GF-D8 (cell line): Measurements from ENCODE around the gene COLEC11.
"Not testable (repeated sequence)": the region's sequence is repeated elsewhere in the genome, so short reads cannot be mapped to it uniquely, and the experiment has no call there.

Experiments
- DNase-seq: peaks from one replicate; lab custom pipeline; 2025; lab: John Stamatoyannopoulos, UW

COLEC11 gene

GRCh38 chr2:3625186-3625585, 30.3 kb downstream of the COLEC11 start:
- DNase-seq: no peak

GRCh38 chr2:3626118-3626811, 31.4 kb downstream of the COLEC11 start:
- DNase-seq: no peak

GRCh38 chr2:3626812-3627499, 32.0 kb downstream of the COLEC11 start:
- no peak for DNase-seq

DNA sequence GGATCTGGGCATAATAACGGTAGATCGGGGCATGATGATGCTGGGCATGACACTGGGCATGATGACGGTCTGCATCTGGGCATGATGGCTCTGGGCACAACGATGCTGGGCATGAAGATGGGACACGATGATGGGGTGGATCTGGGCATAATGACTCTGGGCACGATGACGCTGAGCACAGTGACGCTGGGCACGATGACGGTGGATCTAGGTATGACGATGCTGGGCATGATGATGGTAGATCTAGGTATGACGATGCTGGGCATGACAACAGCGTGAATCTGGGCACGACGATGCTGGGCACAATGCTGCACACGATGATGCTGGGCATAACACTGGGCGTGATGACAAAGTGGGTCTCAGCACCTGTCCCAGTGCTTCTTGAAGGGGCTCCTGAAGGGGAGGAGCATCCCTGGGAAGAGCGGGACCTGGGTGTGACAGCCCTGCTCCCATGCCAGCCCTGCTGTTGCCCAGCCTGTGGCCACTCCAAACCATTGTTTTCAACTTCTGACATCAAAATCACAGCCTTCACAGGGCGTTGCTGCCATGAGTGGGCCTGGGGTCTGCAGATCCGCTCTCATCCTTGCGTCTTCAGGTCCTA, 32.7 kb downstream of the COLEC11 start:
- DNase-seq: no peak

DNA sequence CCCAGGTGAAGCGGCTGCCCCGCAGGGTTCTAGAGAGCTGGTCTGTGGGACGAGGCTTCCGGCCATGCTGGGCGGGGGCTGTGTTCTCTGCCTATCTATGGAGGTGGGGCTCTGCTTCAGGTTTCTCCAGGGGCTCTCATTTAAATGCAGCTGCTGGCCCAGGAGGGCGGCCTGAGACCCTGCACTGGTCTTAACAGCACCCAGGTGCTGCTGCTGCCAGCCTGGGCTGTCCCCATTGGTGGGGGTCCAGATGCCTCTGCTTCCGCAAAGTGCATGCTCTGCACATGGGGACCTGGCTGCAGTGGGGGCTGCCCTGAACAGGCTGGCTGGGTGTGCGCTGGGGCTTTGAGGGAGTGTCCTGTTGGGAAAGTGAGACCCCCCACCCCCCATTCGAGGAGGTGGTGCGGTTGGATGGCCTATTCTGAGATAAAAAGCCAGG, 33.3 kb downstream of the COLEC11 start:
- DNase-seq: no peak

DNA sequence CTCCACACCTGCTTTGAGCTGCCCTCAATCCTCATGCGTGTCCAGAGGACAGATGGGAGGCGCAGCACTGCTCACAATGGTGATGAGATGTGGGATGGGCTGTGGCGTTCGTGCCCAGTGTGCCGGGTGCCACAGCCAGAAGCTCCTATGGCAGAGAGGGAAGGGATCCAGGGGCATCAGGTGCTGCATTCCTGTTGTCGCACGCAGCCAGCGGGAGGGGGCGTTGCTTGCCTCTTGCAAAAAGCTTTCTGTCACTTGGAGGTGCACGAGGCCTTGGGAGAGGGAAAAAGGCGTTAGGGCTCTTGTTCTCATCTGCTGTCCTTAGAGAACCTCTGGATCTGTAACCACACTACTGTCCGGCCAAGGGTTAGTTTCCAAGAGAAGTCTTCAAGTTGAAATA, 33.9 kb downstream of the COLEC11 start:
- DNase-seq: no peak

GRCh38 chr2:3630631-3631030, 35.7 kb downstream of the COLEC11 start:
- no peak for DNase-seq

GRCh38 chr2:3631161-3631850, 36.4 kb downstream of the COLEC11 start:
- no peak for DNase-seq

DNA sequence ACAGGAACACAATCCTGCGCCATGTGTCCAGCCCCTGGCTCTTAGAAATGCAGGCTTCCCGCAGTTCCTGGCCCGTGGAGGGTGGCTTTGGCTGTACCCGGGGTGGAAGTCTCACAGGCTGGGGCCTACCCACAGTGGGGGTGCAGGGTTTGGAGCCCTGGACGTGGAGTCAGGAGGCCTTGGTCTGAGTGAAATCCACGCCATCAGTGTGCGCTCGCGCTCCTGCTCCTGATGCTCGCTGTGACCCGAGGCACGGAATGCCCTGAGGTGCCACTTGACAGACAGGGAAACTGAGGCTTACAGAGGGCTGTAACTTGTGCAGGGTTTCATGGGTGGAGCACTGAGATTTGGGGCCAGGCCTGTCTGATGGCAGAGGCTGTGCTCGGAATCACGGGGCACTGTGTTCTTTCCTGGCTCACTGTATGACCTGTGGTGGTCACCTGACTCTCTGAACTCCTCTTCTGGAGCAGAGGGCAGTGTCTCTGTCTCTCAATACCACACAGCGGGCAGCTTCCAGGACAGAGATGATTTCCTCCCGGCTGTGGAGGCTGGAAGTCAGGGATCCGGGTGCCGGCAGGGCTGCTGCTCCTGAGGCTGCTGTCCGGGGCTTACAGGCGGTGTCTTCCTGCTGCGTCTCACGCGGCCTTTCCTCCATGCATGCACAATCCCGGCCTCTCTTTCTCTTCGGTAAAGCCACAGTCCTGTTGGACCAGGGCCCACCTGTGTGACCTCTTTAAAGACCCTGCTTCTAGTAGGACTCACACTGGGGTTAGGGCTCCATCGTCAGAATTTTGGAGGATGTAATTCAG, 37.1 kb downstream of the COLEC11 start:
- DNase-seq: no peak

- DNase-seq: no peak
Observed at GRCh38 chr2:3633089-3633981, 38.4 kb downstream of the COLEC11 start.

DNA sequence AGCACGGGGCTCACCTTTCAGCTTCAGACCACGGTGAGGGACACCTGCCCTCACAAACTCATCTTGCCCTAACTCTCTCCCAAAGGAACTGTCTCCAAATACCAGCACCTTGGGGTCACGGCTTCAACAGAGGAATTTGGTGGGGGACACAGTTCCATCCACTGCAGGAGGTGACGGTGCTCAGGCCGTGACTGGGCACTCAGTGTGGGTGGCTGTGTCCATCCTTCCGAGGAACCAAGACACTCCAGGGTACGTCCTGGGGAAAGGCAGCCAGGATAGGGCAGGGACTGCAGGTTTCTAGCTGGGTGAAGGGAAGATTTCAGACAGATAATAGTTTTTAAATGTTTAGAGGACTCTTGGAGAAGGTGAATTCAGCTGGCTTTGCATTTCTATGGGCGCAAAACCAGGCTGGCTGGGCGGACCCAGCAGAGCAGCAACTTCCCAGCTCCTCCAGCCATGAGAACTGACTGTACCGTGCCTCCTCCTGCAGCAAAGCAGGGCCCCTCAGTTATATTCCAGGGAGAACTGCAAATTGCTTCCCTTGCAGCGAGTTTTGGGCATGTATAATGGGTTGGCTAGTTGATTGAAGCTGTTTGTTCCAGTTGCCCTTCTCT, 39.2 kb downstream of the COLEC11 start:
- no peak for DNase-seq

DNA sequence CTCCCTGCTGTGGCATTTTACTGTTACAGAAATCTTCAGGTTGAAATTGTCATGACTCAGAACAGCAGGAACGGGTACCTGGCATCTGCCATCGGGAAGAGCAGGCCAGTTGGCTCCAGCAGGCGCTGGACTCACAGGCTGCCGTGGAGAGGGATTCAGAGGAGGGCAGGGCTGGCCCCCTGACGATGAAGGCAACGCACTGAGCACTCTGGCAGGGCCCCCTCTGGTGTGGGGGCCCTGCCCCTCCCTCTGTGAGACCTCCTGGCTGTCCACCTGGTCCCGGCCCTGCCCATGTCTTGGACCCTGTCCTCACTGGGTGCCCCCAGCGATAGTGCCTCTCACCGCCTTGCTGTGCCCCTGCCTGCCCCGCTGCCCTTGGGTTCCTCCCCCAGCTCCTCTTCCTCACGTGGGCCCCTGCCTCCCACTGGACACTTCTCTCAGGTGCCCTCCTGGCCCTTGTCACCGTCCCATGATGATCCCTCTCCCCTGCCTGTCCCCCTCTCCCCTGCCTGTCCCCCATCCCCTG, 39.7 kb downstream of the COLEC11 start:
- DNase-seq: no peak

GRCh38 chr2:3635171-3635974, 40.5 kb downstream of the COLEC11 start:
- DNase-seq: no peak

DNA sequence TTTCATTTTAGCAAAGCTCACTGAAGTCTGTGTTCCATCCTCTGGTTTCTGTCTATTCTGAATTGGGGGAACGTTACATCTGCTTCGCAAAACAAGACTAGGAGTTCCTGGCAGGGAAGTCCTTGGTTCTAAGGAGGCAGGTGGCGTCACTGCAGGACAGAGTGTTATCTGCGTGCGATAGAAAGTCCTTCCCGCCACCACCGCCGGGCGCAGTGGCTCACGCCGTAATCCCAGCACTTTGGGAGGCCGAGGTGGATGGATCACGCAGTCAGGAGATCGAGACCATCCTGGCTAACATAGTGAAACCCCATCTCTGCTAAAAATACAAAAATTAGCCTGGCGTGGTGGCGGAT, 41.0 kb downstream of the COLEC11 start:
- not testable (repeated sequence) for DNase-seq

DNA sequence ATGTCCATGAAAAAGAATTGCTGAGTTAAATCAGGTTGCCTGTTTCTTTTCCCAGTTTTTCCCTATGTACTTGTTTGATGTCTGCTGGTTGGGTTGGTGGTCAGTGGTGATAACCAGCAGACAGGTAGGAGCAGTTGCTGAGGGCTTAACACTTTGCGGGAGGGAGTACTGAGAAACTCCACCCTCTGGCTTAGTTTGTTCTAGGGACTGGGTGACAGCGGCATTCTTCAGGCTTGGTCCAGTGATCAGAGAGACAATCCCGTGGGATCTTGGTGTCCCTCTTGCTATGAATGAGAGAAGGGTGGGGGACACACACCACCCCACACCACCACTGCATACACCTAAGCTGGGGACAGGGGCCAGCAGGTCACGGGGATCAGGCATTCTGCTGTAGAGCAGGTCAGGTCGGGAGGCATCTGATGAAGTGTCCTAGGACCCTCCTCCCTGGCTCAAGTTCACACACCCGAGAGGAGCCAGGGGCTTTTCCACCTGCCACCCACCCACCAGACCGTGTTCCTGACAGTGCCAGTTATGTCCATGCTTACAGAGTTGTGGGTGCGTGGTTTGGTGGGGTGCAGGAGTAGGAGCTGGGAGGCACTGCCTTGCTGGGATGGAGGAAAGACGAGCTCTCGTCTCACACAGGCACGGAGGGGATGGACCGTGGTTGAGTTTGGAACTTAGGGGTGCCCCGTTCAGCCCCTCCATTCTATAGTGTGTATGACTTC, 41.8 kb downstream of the COLEC11 start:
- no peak for DNase-seq

GRCh38 chr2:3637311-3637675, 42.4 kb downstream of the COLEC11 start:
- no peak for DNase-seq

DNA sequence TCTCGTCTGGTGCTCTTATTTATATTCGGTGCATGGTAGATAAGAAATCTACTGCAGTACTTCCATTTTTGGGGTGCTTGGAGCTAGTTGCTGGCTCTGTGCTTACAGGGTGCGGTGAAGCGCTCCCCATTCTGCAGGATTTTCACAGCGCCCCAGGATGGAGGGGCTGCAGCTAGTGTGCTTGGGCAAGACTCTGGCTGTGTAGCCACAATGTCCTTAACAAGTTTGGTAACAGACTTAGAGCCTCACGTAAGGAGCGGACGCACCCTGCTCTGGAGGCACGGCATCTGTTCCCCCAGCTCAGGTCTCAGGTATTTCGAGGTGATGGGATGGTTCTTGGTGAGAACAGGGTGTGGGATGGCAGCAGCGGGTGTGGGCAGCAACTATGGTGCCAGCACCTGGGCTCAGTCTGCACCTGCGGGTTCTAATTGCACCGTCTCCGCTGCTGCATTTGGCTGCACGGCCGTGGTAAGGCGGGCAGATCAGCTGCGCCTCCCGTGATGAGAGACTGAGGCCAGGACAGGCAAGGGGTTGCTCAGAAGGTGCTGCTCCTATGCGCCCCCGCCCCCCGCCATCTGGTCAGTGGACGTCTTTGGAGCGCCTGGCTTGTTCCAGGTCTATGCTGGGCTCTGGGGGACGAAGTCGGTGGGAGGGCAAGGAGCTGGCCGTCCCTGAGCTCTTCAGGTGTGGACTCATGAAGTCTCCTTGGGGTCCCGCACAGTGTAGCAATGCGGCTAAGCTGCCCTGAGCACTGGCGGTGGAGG, 43.0 kb downstream of the COLEC11 start:
- no peak for DNase-seq

GRCh38 chr2:3638456-3638810, 43.5 kb downstream of the COLEC11 start:
- DNase-seq: no peak
